ENCODE data around the gene ANO8. TPM values are rescaled to one million over a fixed set of nuclear protein-coding genes. Genes with fewer than 3 reads are reported as not detected.

Gene ANO8
- total and polyA plus RNA-seq, 2 of the 8 experiments (the other 6 are each of a cell fraction or from before 2014, with no cell fraction given), result 9.5 to 20.7 TPM

- TF ChIP-seq CHD7 (IDR thresholded peaks at IDR 0.05; ENCODE audit: insufficient replicate concordance, low read length) (no peak), SIN3A (conservative IDR thresholded peaks at IDR 0.05 in 1 of 2, IDR thresholded peaks at IDR 0.05 in 1 of 2; ENCODE audit: low read depth in 1 of 2, low read length in 2 of 2) (peak in 1 of 2 experiments; percentile 50; a peak in 1 of 4 replicates), GABPA (IDR thresholded peaks at IDR 0.05; ENCODE audit: borderline replicate concordance, insufficient read depth, low read length) (peak; percentile 69; the same call in 1 of the 2 replicates), YY1 (IDR thresholded peaks at IDR 0.05; ENCODE audit: low read depth, low read length) (peak; percentile 37; the same call in 1 of the 2 replicates), CEBPB (IDR thresholded peaks at IDR 0.05; ENCODE audit: low read depth, low read length) (no peak), TBP (IDR thresholded peaks at IDR 0.05; ENCODE audit: low read depth, low read length) (no peak), CTCF (IDR thresholded peaks at IDR 0.05; ENCODE audit: control extremely low read depth in 1 of 3, insufficient read depth in 1 of 3, low read depth in 1 of 3, low read length in 3 of 3) (peak; percentile 88 to 96 (median 92)), HDAC6 (IDR thresholded peaks at IDR 0.05; ENCODE audit: low read depth, low read length) (no peak)
Measured at GRCh38 chr19:17282488-17283125, 52.0 kb downstream of the ANO8 start (continued).

Data from H1 (cell line).